ENCODE results near the gene E2F6. TPM values are rescaled to one million over a fixed set of nuclear protein-coding genes. Genes with fewer than 3 reads are reported as not detected.

E2F6 gene
- total and polyA plus RNA-seq, 9 of the 15 experiments (the other 6 are each of a cell fraction or from before 2014, with no cell fraction given), result 13.6 to 33.9 (median 26.1) TPM

- TF ChIP-seq ZBTB49 (CRISPR knock-in tag; IDR thresholded peaks at IDR 0.05; ENCODE audit: borderline replicate concordance) (no peak), ATF1 (CRISPR knock-in tag; IDR thresholded peaks at IDR 0.05) (no peak), ATF1 (tag; IDR thresholded peaks at IDR 0.05) (no peak), ZNF444 (CRISPR knock-in tag; IDR thresholded peaks at IDR 0.05) (no peak), BCOR (IDR thresholded peaks at IDR 0.05) (no peak), BHLHE40 (IDR thresholded peaks at IDR 0.05; ENCODE audit: low read length) (no peak), REST (IDR thresholded peaks at IDR 0.05; ENCODE audit: borderline replicate concordance) (peak; percentile 84; the same call in 1 of the 2 replicates), REST (CRISPR knock-in tag; IDR thresholded peaks at IDR 0.05; ENCODE audit: low read depth) (no peak), CCNT2 (IDR thresholded peaks at IDR 0.05; ENCODE audit: borderline replicate concordance, extremely low read depth, insufficient read length, low read depth, low read length) (no peak), TBP (optimal IDR thresholded peaks at IDR 0.05; ENCODE audit: low read depth, low read length) (no peak), DACH1 (IDR thresholded peaks at IDR 0.05; ENCODE audit: partially characterized antibody) (no peak), NCOA1 (IDR thresholded peaks at IDR 0.05; ENCODE audit: low read depth) (no peak), ZNF354B (CRISPR knock-in tag; IDR thresholded peaks at IDR 0.05) (no peak), ZNF668 (CRISPR knock-in tag; IDR thresholded peaks at IDR 0.05) (no peak), NR2C1 (IDR thresholded peaks at IDR 0.05) (no peak), NR2C1 (tag; IDR thresholded peaks at IDR 0.05) (no peak), ZNF384 (IDR thresholded peaks at IDR 0.05; ENCODE audit: low read depth, low read length) (no peak), SMARCA4 (IDR thresholded peaks at IDR 0.05) (no peak; the same call in 1 of the 2 replicates)
- TF ChIP-seq, protein P1, sequence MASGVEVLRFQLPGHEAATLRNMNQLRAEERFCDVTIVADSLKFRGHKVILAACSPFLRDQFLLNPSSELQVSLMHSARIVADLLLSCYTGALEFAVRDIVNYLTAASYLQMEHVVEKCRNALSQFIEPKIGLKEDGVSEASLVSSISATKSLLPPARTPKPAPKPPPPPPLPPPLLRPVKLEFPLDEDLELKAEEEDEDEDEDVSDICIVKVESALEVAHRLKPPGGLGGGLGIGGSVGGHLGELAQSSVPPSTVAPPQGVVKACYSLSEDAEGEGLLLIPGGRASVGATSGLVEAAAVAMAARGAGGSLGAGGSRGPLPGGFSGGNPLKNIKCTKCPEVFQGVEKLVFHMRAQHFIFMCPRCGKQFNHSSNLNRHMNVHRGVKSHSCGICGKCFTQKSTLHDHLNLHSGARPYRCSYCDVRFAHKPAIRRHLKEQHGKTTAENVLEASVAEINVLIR (CRISPR knock-in tag; IDR thresholded peaks at IDR 0.05), result no peak
Observed at GRCh38 chr2:11411768-11412448, 54.1 kb downstream of the E2F6 start (continued).

Measured in K562 (cell line).